Osteocyte (in vitro differentiated cells): Measurements from ENCODE around the gene SRGAP1. TPM values are rescaled to one million over a fixed set of nuclear protein-coding genes. Genes with fewer than 3 reads are reported as not detected.

ENCODE experiments used
- DNase-seq: peaks from one replicate; pipeline ENCODE4 v3.0.0; 2021; ENCODE audit warnings: mixed read lengths; ENCODE audit not compliant: unreplicated experiment; ENCODE audit errors: extremely low spot score
- H3K27ac Mint-ChIP-seq: one replicate; pipeline ENCODE4 v1.8.0; 2021; ENCODE audit warnings: mild to moderate bottlenecking, mixed read lengths; ENCODE audit not compliant: unreplicated experiment
- H3K27me3 Mint-ChIP-seq: one replicate; pipeline ENCODE4 v1.8.0; 2021; ENCODE audit warnings: mixed read lengths; ENCODE audit not compliant: unreplicated experiment
- H3K36me3 Mint-ChIP-seq: one replicate; pipeline ENCODE4 v1.8.0; 2021; ENCODE audit warnings: mixed read lengths; ENCODE audit not compliant: unreplicated experiment
- H3K4me1 Mint-ChIP-seq: one replicate; pipeline ENCODE4 v1.8.0; 2021; ENCODE audit warnings: mixed read lengths; ENCODE audit not compliant: unreplicated experiment
- H3K4me3 Mint-ChIP-seq: one replicate; pipeline ENCODE4 v1.8.0; 2021; ENCODE audit warnings: mild to moderate bottlenecking, moderate library complexity, mixed read lengths; ENCODE audit not compliant: unreplicated experiment
- H3K9me3 Mint-ChIP-seq: one replicate; pipeline ENCODE4 v1.8.0; 2021; ENCODE audit warnings: mixed read lengths; ENCODE audit not compliant: unreplicated experiment
- CTCF ChIP-seq: fragments of 200-600 bp; sonication (generic); IDR thresholded peaks from 2 replicates; pipeline ENCODE4 v1.5.0; 2021; ENCODE audit warnings: antibody characterized with exemption, mild to moderate bottlenecking, moderate library complexity
- total RNA-seq: library from RNA; stranded (reverse); gene quantifications from 2 replicates; pipeline ENCODE4 v1.2.1, GENCODE V29; 2021

The SRGAP1 gene
- total RNA-seq, 1 donor from 2014 or later, result 11.0 TPM

- no peaks in the 10 kb centered on the region for H3K27me3 Mint-ChIP-seq
These were observed 239.0 kb downstream of the SRGAP1 start for GRCh38 chr12:64083285-64084210.

GRCh38 chr12:64085154-64085553, 240.7 kb downstream of the SRGAP1 start:
- H3K4me3 Mint-ChIP-seq, result no peak overlapping the region
- H3K4me1 Mint-ChIP-seq, result peaks cover 25% of the 10 kb centered on the region
- no peak for TF ChIP-seq CTCF
- DNase-seq, result no peak
- H3K9me3 Mint-ChIP-seq, result no peaks in the 10 kb centered on the region
- no peaks in the 10 kb centered on the region for H3K27me3 Mint-ChIP-seq
- peaks cover 11% of the 10 kb centered on the region for H3K36me3 Mint-ChIP-seq
- H3K27ac Mint-ChIP-seq, result no peak overlapping the region

More at GRCh38 chr12:64083285-64084210, 239.0 kb downstream of the SRGAP1 start:
- Mint-ChIP-seq H3K4me3 (no peak overlapping the region), H3K4me1 (peaks cover 16% of the 10 kb centered on the region), H3K36me3 (peaks cover 11% of the 10 kb centered on the region), H3K27ac (no peak overlapping the region), H3K9me3 (no peaks in the 10 kb centered on the region)
- no peak for TF ChIP-seq CTCF
- DNase-seq, result no peak

DNA sequence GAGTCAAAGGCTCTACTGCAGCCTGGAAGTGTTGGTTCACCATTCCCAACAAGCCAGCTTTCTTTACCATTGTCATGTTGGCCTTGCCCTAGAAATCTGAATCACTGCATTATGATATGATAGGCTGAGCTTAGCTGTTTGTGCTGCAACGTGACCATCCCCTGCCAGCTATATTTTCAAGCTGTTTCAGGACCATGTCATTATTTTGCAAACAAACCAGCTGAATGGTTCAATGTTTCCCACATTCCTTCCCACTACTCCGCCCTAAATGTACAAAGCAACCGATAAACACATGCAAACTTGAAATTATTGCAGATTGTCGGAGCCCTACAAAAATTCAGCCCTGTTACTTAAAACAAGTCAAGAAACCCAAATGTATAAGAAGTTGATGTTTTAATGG, 241.5 kb downstream of the SRGAP1 start:
- Mint-ChIP-seq H3K9me3 (no peaks in the 10 kb centered on the region), H3K27ac (no peak overlapping the region), H3K27me3 (no peaks in the 10 kb centered on the region), H3K4me3 (no peak overlapping the region), H3K4me1 (peaks cover 25% of the 10 kb centered on the region), H3K36me3 (peaks cover 7% of the 10 kb centered on the region)
- no peak for DNase-seq
- TF ChIP-seq CTCF, result no peak

DNA sequence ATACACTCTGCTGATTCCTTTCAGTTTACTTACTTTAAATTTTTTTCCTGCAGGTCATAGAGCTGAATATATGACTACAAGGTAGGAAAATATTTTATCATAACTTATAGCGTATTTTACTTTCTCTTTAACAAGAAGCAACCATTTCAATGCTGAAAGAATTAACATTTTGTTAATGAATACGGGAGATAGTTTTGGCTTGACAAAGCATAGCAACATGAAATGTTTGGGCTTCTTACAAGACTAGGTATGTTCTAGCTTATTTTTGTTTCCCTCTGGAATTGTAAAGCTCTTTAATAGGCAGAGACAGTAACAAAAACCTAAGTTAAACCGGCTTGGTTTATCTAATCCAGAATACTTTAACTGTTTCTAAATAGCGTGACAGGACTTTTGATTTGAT, 242.4 kb downstream of the SRGAP1 start:
- peaks cover 7% of the 10 kb centered on the region for H3K36me3 Mint-ChIP-seq
- H3K9me3 Mint-ChIP-seq, result no peaks in the 10 kb centered on the region
- peaks cover 25% of the 10 kb centered on the region for H3K4me1 Mint-ChIP-seq
- no peak for TF ChIP-seq CTCF
- DNase-seq, result no peak
- no peaks in the 10 kb centered on the region for H3K27me3 Mint-ChIP-seq
- H3K27ac Mint-ChIP-seq, result no peak overlapping the region
- no peak overlapping the region for H3K4me3 Mint-ChIP-seq

GRCh38 chr12:64087761-64088160, 243.3 kb downstream of the SRGAP1 start:
- H3K27me3 Mint-ChIP-seq, result no peaks in the 10 kb centered on the region
- H3K9me3 Mint-ChIP-seq, result no peaks in the 10 kb centered on the region
- peaks cover 7% of the 10 kb centered on the region for H3K36me3 Mint-ChIP-seq
- no peak for DNase-seq
- no peak for TF ChIP-seq CTCF
- no peak overlapping the region for H3K27ac Mint-ChIP-seq
- no peak overlapping the region for H3K4me3 Mint-ChIP-seq
- H3K4me1 Mint-ChIP-seq, result peaks cover 25% of the 10 kb centered on the region
